SK-N-MC (cell line): ENCODE results near the gene SIMC1.
"Not testable (repeated sequence)": the region's sequence is repeated elsewhere in the genome, so short reads cannot be mapped to it uniquely, and the experiment has no call there.

Source experiments
- EZH2 ChIP-seq: fragments of 200-600 bp; sonication (generic); IDR thresholded peaks from one replicate; pipeline ENCODE4 v1.6.1; 2017; ENCODE audit warnings: antibody characterized with exemption
- POLR2AphosphoS5 ChIP-seq: IDR thresholded peaks from 2 replicates; pipeline ENCODE4 v1.6.1; 2012; ENCODE audit warnings: mild to moderate bottlenecking, low read depth, low read length, borderline replicate concordance

DNA sequence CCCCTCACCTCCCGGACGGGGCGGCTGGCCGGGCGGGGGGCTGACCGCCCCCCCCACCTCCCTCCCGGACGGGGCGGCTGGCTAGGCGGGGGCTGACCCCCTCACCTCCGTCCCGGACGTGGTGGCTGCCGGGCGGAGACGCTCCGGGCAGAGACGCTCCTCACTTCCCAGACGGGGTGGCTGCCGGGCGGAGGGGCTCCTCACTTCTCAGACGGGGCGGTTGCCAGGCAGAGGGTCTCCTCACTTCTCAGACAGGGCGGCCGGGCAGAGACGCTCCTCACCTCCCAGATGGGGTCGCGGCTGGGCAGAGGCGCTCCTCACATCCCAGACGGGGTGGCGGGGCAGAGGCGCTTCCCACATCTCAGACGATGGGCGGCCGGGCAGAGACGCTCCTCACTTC lies 13.9 kb downstream of the SIMC1 start:
- not testable (repeated sequence) for TF ChIP-seq POLR2AphosphoS5, EZH2
